Measurements from ENCODE around the gene CDX4. TPM values are rescaled to one million over a fixed set of nuclear protein-coding genes. Genes with fewer than 3 reads are reported as not detected.

Gene CDX4
- polyA plus RNA-seq, 3 donors: not detected

DNA sequence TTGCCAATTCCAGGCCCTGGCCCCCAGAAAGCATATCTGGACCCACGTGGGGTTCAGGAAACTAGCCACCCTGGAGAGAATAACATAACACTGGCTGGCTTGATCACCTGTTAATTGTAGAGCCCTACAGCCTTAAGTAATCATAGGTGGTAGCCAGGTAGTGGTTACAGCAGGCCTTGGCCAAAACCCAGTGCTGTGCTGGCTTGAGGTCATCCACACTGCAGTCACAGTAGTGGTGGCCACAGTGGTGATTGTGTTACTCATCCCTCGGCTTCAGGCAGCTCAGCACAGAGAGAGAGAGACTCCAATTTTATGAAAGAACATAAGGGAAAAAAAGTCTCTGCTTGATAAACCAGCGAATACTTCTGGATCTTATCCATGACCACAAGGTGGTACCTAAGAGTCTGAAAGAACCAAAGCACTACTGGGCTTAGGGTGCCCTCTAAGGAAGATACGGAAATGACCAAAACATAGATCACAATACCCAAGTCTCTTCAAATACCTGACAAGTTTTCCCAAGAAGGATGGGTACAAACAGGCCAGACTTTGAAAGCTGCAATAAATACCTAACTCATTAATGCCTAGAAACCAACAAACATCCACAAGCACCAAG, 46.6 kb upstream of the CDX4 start:
- no peaks in the 10 kb centered on the region for H3K4me1 Mint-ChIP-seq
- no peaks in the 10 kb centered on the region for H3K36me3 ChIP-seq (replicated peaks in 1 of 2; ENCODE audit: control insufficient read depth in 1 of 2, insufficient read depth in 2 of 2, low read length in 2 of 2)
- H3K4me1 ChIP-seq (ENCODE audit: control insufficient read depth in 1 of 2, insufficient read depth in 2 of 2, low read length in 2 of 2): no peaks in the 10 kb centered on the region
- intact Hi-C loops (cut with micrococcal nuclease): no loop called here
- H3K9me3 Mint-ChIP-seq: peaks cover 0 to 6% (median 2%) of the 10 kb centered on the region in 7 donors
- H3K4me3 Mint-ChIP-seq: no peak overlapping the region
- no peak overlapping the region for H3K4me2 ChIP-seq (replicated peaks; ENCODE audit: extremely low read depth, low read length, poor library complexity, severe bottlenecking)
- no peaks in the 10 kb centered on the region for H3K36me3 Mint-ChIP-seq
- H3K27ac ChIP-seq (ENCODE audit: low read depth in 1 of 2, low read length in 2 of 2): no peak overlapping the region
- H3K27ac Mint-ChIP-seq: no peak overlapping the region
- no peaks in the 10 kb centered on the region for H3K27me3 ChIP-seq (ENCODE audit: control insufficient read depth in 2 of 2, insufficient read depth in 2 of 2, low read length in 2 of 2)
- H3K4me3 ChIP-seq (replicated peaks in 1 of 3; ENCODE audit: low read depth in 2 of 3, low read length in 3 of 3): no peak overlapping the region
- no peak overlapping the region for H3K9ac ChIP-seq (ENCODE audit: insufficient read depth, low read length, poor library complexity, severe bottlenecking)
- no peaks in the 10 kb centered on the region for H3K79me2 ChIP-seq (ENCODE audit: insufficient read depth, low read length)
- no peaks in the 10 kb centered on the region for H3K9me3 ChIP-seq (replicated peaks in 1 of 2; ENCODE audit: control insufficient read depth in 1 of 2, insufficient read depth in 1 of 2, low read length in 2 of 2)
- H2AFZ ChIP-seq (ENCODE audit: insufficient read depth, low read depth, low read length, poor library complexity, severe bottlenecking): no peak overlapping the region
- no peak for TF ChIP-seq CTCF (IDR thresholded peaks at IDR 0.05)
- no peak for DNase-seq
- 88% methylated on average over 1 of the region's 4 CpGs for WGBS (ENCODE audit: insufficient coverage)
- H3K27me3 Mint-ChIP-seq (ENCODE audit: low read depth in 3 of 3): peaks cover 0 to 3% (median 0%) of the 10 kb centered on the region in 3 donors
- H4K20me1 ChIP-seq (ENCODE audit: insufficient read depth, low read length): no peaks in the 10 kb centered on the region

- no peak for TF ChIP-seq CTCF (IDR thresholded peaks at IDR 0.05)
- intact Hi-C loops (cut with micrococcal nuclease): no loop called here
- Histone ChIP-seq H3K27ac (ENCODE audit: low read depth in 1 of 2, low read length in 2 of 2) (no peak overlapping the region), H3K4me3 (replicated peaks in 1 of 3; ENCODE audit: low read depth in 2 of 3, low read length in 3 of 3) (no peak overlapping the region), H3K27me3 (ENCODE audit: control insufficient read depth in 2 of 2, insufficient read depth in 2 of 2, low read length in 2 of 2) (no peaks in the 10 kb centered on the region), H3K79me2 (ENCODE audit: insufficient read depth, low read length) (no peaks in the 10 kb centered on the region), H3K36me3 (replicated peaks in 1 of 2; ENCODE audit: control insufficient read depth in 1 of 2, insufficient read depth in 2 of 2, low read length in 2 of 2) (no peaks in the 10 kb centered on the region), H3K4me1 (ENCODE audit: control insufficient read depth in 1 of 2, insufficient read depth in 2 of 2, low read length in 2 of 2) (no peaks in the 10 kb centered on the region), H2AFZ (ENCODE audit: insufficient read depth, low read depth, low read length, poor library complexity, severe bottlenecking) (no peak overlapping the region), H3K4me2 (replicated peaks; ENCODE audit: extremely low read depth, low read length, poor library complexity, severe bottlenecking) (no peak overlapping the region), H3K9ac (ENCODE audit: insufficient read depth, low read length, poor library complexity, severe bottlenecking) (no peak overlapping the region), H3K9me3 (replicated peaks in 1 of 2; ENCODE audit: control insufficient read depth in 1 of 2, insufficient read depth in 1 of 2, low read length in 2 of 2) (no peaks in the 10 kb centered on the region), H4K20me1 (ENCODE audit: insufficient read depth, low read length) (no peaks in the 10 kb centered on the region)
- no peak overlapping the region for H3K4me3 Mint-ChIP-seq
- peaks cover 0 to 8% (median 2%) of the 10 kb centered on the region in 7 donors for H3K9me3 Mint-ChIP-seq
- no peaks in the 10 kb centered on the region for H3K4me1 Mint-ChIP-seq
- no peak for DNase-seq
- no peaks in the 10 kb centered on the region for H3K36me3 Mint-ChIP-seq
- no peak overlapping the region for H3K27ac Mint-ChIP-seq
- H3K27me3 Mint-ChIP-seq (ENCODE audit: low read depth in 3 of 3): peaks cover 0 to 3% (median 0%) of the 10 kb centered on the region in 3 donors
- 37% methylated on average over 5 of the region's 9 CpGs for WGBS (ENCODE audit: insufficient coverage)
These were observed 45.1 kb upstream of the CDX4 start for GRCh38 chrX:73401591-73402266.
